Hindlimb muscle (tissue), 1 donor: ENCODE measurements around the gene ANKH. TPM values are rescaled to one million over a fixed set of nuclear protein-coding genes. Genes with fewer than 3 reads are reported as not detected.
"Not testable (repeated sequence)": the region's sequence is repeated elsewhere in the genome, so short reads cannot be mapped to it uniquely, and the experiment has no call there.

Experiments used
- DNase-seq: peaks from one replicate; pipeline ENCODE4 v3.0.0-alpha.2; 2013
- polyA plus RNA-seq: library from polyadenylated mRNA; unstranded; fragments of 120-200 nt; gene quantifications from one replicate; pipeline ENCODE4 v1.2.1, GENCODE V29; 2013; ENCODE audit not compliant: insufficient read length

Gene ANKH
- polyA plus RNA-seq, 1 donor = 23.1 TPM

DNA sequence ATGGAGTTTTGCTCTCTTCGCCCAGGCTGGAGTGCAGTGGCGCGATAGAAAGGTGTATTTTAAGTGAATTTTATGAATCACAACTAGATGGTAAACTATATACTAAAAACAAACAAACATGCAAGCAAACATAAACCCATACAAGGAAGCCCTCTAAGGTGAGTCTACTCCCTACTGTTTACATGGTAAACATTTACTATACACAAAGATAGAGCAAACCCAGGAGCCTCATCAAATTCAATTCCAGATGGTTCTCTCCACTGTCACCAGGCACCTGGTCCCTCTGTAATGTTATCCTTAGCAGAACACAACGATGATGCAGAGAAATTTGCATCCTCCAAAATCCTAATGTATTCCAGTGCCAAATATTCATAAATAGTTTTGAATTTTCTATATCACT is 17.9 kb downstream of the ANKH start:
- DNase-seq = no peak

DNA sequence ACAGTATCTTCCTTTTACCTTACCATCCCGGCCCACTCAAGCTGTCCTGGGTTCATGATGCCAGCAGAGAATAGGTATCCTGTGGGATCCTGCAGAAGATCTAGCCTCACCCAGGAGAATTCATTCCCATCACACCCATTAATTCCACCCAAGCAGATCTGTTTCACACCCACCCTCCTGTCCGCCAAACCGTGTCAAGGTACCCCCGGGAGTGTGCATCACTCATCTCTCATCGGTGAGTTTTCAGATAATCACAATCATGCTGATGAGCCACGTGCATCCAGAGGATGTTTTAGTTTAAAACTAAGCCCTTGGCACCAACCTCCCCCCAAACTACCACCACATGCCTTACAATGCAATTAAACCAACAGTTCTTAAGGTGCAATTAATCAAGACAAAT is 18.8 kb downstream of the ANKH start:
- no peak for DNase-seq

DNA sequence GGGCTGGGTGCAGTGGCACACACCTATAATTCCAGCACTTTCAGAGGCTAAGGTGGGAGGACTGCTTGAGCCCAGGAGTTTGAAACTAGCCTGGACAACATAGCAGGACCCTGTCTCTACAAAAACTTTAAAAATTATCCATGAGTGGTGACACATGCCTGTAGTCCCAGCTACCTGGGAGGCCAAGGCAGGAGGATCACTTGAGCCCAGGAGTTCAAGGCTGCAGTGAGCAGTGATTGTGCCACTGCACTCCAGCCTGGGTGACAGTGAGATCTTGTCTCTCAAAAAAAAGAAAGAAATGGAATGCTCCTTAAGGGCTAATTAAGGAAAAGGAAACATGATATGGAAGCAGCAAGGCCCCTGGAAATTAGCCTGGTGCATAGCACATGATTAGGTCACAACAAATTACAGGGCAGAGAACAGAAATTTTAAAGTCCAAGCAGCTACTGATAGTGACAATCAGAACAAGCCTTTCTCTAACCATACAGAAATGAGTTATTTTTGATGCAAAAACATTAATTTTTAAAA is 19.5 kb downstream of the ANKH start:
- DNase-seq = no peak

DNA sequence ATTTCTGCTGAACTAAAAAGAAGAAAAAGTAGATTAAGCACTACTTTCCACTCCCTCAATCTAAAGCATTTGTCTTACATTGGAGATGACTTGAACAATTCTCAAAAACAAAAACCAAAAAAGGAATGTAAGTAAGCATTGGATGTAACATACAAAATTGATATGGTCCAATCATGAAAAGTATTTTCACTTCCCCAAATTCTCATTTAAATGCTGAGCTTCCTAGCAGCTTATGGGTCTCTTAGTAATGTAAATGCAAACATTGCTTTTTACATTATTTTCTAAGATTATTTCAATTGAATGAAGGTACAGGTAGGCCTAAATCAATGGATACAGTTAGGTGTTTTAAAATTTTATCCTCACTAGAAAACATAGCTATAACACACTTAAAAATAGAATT is 20.0 kb downstream of the ANKH start:
- DNase-seq = no peak

DNA sequence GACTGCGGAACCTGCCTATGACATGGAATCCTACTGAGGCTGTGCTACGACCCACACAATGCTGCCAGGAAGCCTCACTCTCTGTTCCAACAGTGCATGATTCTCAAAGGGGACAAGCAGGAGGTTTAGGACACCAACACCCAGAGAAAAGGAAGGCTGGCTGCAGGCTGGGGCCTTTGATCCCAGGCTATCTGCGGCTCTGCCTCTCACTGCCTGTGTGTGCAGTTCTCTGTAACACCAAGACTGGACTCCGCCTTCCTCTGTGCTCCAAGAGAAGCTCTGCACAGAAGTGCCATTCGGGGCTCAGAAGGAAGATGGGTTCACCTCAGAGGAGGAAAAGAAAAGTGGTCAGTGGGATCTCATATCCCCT is 20.5 kb downstream of the ANKH start:
- DNase-seq = no peak

DNA sequence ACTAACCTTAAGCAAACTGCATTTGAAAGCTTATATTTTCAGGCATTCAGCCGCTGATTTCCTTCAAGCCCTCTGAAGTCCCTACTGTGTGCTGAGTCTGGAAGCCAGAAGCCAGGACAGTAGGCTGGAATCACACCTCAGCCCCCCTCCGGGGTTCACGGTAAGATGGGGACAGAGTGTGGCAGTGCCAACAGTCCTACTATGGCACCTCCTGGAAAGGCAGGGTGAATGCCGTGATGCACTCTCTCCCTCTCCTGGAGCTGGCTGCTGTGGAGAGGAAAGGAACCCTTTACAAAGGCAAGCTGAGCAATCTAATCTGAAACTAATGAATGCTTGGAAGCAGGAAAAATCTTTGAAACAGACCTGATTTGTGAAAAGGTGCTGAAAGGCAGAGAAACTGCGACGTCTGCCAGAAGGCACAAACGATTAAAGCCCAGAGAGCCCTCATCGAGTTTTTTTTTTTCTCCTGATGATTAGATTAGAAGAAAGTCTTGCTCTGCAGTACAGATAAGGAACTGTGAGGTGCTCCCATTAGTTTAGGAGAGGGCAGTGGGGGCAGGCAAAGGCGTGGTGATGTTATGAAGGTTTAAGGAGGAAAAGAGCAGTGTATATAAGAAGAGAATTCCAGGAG is 21.0 kb downstream of the ANKH start:
- DNase-seq = no peak

DNA sequence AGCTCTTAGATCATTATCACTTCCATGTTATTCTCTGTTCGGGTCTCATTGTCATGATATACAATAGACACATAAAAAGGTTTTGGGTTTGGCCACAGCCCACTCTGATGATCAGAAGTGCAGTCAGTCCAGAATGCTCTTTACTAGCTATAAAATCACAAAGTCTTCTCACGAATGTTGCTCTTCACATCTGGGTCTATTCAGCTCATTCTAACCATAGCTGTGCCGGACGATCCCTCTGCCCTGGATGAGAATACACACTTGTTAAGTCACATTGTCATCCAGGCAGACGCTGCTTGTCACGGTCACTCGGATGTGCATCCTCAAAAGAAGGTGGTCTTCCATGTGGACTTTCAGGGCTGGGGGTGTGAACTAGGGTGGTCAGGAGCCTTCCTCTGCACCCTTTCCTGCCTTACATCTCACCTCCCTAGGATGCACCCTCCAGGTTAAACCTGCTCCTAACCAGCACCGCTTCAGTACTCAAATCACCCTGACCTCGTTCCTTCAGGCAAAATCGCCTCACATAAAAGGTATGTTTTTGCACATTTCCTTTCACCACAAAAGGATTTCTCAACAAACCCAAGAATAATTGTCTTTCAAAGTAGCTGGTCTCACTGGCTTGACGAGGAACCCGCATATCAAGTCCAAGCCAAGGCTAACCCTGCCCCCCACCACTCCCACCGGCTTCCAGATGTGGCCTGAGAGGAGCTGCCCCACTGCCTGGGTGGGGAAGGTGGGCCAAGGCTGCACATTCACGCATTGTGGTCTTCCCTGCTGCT is 21.9 kb downstream of the ANKH start:
- DNase-seq = no peak

DNA sequence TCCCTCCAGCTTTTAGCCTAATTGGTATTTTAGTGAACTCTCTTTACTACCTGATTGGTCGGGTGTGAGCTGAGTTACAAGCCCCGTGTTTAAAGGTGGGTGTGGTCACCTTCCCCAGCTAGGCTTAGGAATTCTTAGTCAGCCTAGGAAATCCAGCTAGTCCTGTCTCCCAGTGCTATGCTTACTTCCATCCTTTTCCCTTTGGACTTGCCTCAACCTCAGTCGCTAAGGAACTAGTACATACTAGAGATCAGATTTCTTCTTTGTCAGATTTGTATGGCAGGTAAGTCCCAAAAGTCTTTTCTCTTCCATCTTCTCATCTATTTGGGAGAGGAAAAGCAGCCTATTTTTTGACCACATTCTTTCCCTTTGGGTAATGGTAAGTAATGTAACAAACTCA is 22.6 kb downstream of the ANKH start:
- not testable (repeated sequence) for DNase-seq

DNA sequence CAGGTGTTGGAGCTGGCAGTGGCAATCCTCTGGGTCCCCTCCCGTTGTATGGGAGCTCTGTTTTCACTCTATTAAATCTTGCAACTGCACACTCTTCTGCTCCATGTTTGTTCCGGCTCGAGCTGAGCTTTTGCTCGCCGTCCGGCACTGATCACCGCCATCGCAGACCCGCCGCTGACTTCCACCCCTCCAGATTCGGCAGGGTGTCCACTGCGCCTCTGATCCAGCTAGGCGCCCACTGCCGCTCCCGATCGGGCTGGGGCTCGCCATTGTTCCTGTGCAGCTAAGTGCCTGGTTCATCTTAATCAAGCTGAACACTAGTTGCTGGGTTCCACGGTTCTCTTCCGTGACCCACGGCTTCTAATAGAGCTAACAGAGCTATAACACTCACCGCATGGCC is 23.2 kb downstream of the ANKH start:
- DNase-seq = no peak

DNA sequence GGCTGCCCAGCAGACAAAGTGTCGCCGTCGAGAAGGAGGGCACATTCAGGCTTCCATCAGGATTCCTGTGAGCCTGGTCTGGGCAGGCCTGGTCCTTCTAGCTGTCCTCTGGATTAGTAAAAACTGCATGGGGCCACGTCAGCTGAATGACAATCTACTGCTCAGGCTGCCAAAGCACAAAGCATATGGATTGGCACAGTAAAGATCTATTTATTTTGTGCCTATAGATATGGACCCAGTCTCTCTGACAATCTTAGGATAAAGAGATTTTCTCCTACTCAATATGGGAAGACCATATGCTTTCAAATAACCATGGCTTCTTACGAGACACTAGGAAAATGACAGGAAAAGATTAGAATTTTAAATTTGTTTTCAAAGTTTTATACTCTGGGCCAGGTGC is 24.1 kb downstream of the ANKH start:
- DNase-seq = no peak

DNA sequence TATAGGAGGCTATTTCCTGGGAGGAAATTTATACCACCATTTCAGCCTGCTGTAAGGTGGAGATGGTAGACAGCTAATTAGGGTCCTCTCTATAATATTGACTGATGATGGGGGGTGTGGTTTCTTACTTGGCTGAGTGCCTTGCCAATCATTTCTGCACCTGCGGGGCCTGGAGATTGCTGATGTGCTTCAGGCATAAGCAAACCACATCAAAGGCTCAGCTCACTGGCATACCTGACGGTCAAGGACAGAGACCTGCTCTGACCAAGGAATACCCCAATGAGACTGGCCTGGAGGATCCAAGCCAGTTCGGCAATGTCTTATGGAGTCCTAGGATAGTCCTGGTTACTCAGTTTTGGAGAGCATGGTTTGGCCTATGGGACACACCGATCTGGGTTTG is 29.5 kb downstream of the ANKH start:
- DNase-seq = no peak

DNA sequence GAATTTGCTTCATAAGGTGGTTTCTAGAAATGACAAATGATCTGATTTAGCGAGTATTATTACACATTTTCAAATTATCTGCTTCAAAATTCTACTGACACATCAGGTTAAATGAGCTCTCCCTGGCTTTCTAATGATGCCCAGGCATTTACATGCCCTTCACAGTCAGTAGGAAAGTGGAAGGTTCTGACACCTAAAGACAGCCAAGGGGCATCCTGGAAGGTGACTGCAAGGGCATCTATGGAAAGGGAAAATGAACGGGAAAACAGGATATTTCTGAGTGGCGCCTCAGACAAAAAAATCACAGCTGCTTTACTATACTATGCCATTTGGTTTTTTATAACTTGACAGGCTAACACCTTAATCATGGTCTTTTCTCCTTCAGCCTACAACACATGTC is 31.0 kb downstream of the ANKH start:
- no peak for DNase-seq

DNA sequence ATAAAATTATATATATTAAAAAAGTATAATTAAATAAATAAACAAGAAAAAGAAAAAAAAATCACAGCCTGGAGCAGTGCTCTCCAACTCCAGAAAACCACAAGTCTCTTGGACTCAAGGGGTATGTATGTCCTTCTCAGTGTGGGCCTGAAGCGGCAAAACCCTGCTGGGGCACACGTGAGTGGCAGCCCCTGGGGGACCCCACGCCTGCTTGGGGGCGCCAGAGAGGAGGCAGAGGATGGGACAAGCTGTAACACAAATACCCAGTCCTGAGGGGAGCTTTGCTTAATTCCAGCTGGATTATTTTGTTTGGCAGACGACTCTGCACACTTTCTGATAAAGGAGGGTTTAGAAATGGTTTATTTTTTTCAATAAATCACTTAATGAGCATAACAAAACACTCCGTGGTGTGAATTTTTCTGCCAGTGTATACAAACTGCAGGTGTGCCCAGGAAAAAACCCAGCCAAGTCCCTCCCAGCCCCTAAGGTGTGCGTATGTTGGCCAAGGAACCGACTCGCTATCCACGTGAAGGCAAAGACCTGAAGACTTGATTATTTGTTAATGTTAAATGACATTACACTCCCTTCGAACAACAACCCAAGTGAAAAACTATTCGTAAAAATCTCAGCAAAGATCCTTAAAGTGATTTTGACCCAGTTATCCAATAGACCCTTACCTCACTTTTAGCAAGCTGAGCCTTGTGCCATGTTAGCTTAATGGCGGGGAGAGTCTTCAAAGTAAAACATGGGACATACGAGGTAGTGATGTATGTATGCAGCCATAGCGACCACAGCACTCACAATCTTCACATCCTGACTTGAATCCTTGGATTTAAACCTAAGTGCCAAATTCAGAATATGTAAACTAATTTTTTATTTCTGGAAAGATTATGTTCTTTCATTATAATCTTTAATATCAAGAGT is 32.9 kb downstream of the ANKH start:
- DNase-seq = no peak

DNA sequence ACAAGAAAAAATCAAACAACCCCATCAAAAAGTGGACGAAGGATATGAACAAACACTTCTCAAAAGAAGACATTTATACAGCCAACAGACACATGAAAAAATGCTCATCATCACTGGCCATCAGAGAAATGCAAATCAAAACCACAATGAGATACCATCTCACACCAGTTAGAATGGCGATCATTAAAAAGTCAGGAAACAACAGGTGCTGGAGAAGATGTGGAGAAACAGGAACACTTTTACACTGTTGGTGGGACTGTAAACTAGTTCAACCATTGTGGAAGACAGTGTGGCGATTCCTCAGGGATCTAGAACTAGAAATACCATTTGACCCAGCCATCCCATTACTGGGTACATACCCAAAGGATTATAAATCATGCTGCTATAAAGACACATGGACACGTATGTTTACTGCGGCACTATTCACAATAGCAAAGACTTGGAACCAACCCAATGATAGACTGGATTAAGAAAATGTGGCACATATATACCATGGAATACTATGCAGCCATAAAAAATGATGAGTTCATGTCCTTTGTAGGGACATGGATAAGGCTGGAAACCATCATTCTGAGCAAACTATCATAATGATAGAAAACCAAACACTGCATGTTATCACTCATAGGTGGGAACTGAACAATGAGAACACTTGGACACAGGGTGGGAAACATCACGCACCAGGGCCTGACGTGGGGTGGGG is 34.0 kb downstream of the ANKH start:
- DNase-seq = not testable (repeated sequence)

DNA sequence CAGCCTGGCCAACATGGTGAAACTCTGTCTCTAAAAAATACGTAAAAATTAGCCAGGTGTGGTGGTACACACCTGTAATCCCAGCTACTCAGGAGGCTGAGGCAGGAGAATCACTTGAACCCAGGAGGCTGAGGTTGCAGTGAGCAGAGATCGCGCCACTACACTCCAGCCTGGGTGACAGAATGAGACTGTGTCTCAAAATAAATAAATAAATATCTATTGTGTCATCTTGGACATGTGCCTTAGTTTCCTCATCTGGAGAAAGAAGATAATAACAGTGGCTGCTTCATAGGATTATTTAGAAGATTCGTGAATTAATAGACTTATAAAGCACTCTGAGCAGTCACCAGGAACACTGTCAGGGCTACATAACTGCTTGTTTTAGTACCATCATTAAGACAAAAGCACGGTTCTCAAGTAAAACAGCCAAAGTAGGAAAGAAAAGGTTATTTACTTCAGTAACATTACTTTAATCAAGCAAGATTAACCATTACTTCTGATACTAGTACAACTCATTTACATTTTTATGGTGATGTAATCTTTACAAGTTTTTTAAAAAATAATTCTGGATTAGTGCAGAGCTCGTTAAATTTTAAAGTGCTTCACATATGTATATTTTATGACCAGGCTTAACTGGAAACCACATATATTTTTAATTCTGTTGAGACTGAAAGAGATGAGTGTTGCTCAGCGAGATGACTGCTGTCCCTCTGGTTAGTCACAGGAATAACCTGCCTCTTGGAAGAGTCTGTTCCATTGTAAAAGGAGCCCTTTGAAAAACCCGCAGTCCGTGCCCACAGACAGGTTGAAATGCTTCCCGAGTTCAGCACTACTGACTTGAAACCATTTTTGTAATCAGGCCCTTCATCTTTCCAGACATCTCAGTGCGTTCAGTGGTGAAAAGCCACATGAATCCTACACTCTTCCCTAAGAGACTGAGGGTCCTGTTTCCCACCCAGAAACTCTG is 36.7 kb downstream of the ANKH start:
- no peak for DNase-seq

DNA sequence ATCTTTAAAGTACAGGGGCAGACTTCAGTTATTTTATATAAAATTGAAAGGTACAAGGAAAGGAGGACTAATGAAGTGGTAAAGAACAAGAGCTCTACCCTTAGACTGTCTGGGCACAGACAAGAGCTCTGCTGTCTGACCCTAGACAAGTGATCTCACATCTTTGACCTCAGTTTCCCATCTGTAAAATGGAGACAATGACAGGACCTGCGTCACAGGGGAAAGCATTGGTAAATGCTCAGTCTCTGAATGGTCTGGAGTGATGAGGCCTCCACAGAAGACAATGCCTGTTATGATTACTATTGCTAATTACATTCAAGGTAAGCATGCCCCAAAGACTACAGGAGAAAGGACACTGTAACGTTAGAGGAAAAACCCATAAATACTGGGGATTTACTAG is 37.5 kb downstream of the ANKH start:
- DNase-seq = no peak

DNA sequence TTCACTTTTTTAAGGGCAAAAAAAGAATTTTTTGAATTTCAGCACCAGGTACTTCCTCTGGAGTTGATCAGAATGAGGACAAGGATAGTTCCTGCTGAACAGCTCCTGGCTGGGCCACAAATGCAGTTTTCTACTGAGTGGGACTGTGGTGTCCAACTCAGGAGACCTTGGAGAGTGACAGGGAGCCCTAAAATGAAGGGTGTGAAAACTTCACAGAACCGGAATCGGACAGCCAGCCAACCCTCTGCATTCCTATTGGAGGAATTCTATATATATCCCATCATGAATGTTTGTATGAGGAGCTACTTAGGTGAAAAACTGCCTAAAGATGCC is 40.6 kb downstream of the ANKH start:
- no peak for DNase-seq

DNA sequence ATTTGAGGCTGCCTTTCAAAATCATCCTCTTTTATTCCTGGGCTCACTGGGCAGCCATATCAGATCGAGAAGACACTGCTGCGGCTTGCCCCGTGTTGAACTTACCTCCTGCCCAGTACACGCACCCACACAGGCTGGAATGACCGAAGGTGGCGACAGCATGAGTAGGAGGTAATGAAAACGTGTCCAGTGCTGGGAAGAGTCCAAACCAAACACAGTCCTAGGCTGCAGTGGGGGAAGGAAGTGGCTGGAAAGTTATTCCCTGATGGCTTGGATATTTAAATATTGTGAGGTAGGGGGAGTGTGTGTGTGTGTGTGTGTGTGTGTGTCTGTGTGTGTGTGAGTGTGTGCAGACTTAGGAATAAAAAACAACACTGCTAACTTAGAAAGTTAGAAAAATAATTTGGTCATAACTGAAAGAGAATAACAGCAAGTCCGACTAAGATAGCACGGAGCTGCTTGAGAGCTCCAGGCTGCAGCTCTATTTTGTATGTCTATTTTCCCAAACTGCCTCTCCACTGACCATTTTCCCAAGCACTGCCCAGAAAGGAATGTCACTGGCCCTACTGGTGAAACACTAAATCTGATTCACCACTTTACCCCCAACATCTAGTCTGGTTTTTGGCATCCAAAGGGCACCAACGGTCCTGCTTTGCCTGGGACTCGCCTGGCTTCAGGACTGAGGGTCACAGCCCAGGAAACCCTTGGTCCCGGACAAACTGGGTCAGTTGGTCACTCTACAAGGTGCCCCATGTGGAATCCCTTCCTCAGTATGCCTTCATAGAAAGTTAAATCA is 41.2 kb downstream of the ANKH start:
- DNase-seq = no peak

DNA sequence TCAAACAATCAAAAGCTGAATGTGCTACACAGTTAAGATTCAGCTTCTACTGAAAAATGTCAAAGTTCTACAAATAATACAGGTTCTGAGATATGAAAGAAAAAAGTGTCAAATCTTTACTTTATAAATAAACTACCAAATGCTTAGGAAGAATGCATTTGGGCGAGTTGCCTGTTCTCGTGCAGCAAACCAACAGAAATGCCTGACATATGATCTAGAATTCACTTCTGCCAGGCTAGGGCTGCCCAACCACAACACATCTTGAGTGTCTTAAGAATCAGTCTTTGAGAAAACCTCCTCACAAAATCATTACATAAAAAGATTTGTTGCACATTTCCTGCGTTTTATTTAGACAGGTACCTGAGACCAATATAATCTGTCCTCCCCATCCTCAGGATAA is 42.2 kb downstream of the ANKH start:
- no peak for DNase-seq

DNA sequence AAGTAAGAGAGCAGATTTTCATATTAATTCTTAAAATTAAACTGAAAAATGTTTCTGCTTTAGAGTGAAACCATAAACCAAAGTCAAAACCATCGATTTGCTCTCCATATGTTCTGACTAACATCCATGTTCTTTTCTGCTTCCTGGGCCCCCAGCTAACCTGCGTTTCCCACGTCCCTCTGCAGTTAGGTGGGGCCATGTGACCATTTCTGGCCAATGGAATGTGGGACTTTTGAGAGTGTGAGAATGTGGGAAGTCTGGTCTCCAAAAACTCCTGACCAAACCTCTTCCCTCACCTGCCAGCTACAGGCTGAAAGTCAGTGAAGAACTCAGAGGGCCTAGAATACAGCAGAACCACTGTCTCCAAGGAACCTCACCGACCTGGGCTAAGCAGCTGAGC is 44.9 kb downstream of the ANKH start:
- DNase-seq = no peak

DNA sequence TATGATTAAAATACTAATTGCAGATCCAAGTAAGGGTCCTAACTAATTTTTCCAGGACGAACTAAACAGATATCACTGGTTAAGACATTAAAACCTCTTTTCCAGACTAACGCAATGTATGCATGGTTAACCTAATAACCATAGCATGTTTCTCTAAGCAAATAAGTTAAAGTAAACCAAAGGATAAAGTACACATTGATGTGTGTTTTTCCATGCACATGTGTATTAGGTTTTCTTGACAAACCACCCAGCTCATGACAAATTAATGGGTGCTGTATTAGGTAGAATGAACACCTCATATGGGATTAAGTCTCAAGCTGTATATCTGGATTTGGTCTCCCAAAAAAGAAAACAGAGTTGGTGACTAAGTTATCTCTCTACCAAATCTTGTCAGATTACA is 45.6 kb downstream of the ANKH start:
- no peak for DNase-seq
